Mucosa of rectum (tissue), 2 donors: ENCODE data around the gene LINC00305.

ENCODE experiments used
- H3K27ac ChIP-seq, 2 donors: one replicate each; pipeline ENCODE4 v1.7.0; 2013; ENCODE audit warnings: inconsistent platforms in 2 of 2, low read depth in 2 of 2, low read length in 2 of 2
- H3K27me3 ChIP-seq, 2 donors: one replicate each; pipeline ENCODE4 v1.7.0; 2013; ENCODE audit warnings: low read length in 2 of 2; ENCODE audit not compliant: control insufficient read depth in 2 of 2, insufficient read depth in 2 of 2
- H3K36me3 ChIP-seq, 2 donors: one replicate each; pipeline ENCODE4 v1.7.0; 2013; ENCODE audit warnings: low read length in 2 of 2; ENCODE audit not compliant: control insufficient read depth in 2 of 2, insufficient read depth in 2 of 2
- H3K4me1 ChIP-seq, 2 donors: one replicate each; pipeline ENCODE4 v1.7.0; 2013; ENCODE audit warnings: low read length in 2 of 2, mild to moderate bottlenecking in 1 of 2; ENCODE audit not compliant: control insufficient read depth in 2 of 2, insufficient read depth in 2 of 2
- H3K4me3 ChIP-seq, 2 donors: one replicate each; pipeline ENCODE4 v1.7.0; 2013; ENCODE audit warnings: low read length in 2 of 2
- H3K9ac ChIP-seq, 2 donors: one replicate each; pipeline ENCODE4 v1.7.0; 2013; ENCODE audit warnings: low read length in 2 of 2, low read depth in 1 of 2, mild to moderate bottlenecking in 1 of 2
- H3K9me3 ChIP-seq, 2 donors: one replicate each; pipeline ENCODE4 v1.7.0; 2013; ENCODE audit warnings: low read length in 2 of 2; ENCODE audit not compliant: control insufficient read depth in 2 of 2
- donor health status: healthy.
- donor health status: Normal muscosa, but diverticular disease.

Gene LINC00305

GRCh38 chr18:64165906-64166305 lies 17.0 kb upstream of the LINC00305 start:
- H3K27ac ChIP-seq = no peak overlapping the region
- H3K4me3 ChIP-seq = no peak overlapping the region

DNA sequence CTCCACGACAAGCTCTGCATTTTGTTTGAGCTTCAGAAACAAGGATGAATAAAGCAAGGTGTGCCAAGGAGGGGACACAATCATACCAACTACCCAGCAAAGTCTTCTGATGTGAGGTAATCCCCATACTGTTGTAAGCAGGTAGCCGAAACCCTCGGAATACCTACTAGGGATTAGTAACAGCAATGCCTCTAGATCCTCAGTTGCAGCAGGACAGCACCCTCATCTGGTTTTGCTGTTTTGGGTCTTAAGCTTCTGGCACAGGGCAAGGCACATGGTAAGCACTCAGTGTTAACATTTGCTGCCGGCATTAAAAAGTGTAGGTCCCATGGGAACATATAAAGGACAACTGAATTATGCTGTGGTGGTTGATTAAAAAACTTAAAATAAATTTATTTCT lies 16.0 kb upstream of the LINC00305 start:
- H3K9me3 ChIP-seq = no peaks in the 10 kb centered on the region
- H3K27me3 ChIP-seq = no peaks in the 10 kb centered on the region
- no peaks in the 10 kb centered on the region for H3K4me1 ChIP-seq
- no peaks in the 10 kb centered on the region for H3K36me3 ChIP-seq
- H3K27ac ChIP-seq = no peak overlapping the region
- H3K9ac ChIP-seq = no peak overlapping the region
- H3K4me3 ChIP-seq = no peak overlapping the region

More at GRCh38 chr18:64165906-64166305, 17.0 kb upstream of the LINC00305 start:
- Histone ChIP-seq H3K27me3 (no peaks in the 10 kb centered on the region), H3K4me1 (no peaks in the 10 kb centered on the region), H3K36me3 (no peaks in the 10 kb centered on the region), H3K9me3 (no peaks in the 10 kb centered on the region), H3K9ac (no peak overlapping the region)

- Histone ChIP-seq H3K9me3 (no peaks in the 10 kb centered on the region), H3K27me3 (no peaks in the 10 kb centered on the region), H3K4me3 (no peak overlapping the region), H3K9ac (no peak overlapping the region), H3K27ac (no peak overlapping the region), H3K4me1 (no peaks in the 10 kb centered on the region), H3K36me3 (no peaks in the 10 kb centered on the region)
Measured at GRCh38 chr18:64149916-64150438, 1.1 kb upstream of the LINC00305 start.

DNA sequence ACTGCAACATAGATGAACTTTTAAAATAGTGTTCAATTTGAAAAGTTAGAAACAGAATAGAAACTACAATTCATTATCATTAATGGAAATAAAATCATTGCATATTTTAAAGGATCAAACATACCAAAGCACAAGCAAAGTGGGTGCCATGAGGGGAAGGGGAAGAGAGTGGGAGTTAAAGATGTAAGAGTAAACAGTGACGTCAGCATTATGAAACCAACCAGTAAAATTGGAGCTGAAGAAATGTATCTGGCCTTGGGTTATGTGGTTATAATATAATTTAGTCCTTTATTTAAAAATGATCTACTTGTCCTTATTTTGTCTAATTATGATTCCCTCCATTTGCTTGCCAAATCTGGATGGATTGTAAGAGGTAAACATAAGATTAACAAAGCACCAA lies 6.0 kb downstream of the LINC00305 start:
- H3K9me3 ChIP-seq = no peaks in the 10 kb centered on the region
- no peaks in the 10 kb centered on the region for H3K4me1 ChIP-seq
- no peaks in the 10 kb centered on the region for H3K27me3 ChIP-seq
- H3K9ac ChIP-seq = no peak overlapping the region
- no peaks in the 10 kb centered on the region for H3K36me3 ChIP-seq
- H3K4me3 ChIP-seq = no peak overlapping the region
- no peak overlapping the region for H3K27ac ChIP-seq

- H3K36me3 ChIP-seq = no peaks in the 10 kb centered on the region
- no peak overlapping the region for H3K4me3 ChIP-seq
- no peaks in the 10 kb centered on the region for H3K27me3 ChIP-seq
- no peaks in the 10 kb centered on the region for H3K4me1 ChIP-seq
- H3K9ac ChIP-seq = no peak overlapping the region
- no peaks in the 10 kb centered on the region for H3K9me3 ChIP-seq
- H3K27ac ChIP-seq = no peak overlapping the region
Measured at GRCh38 chr18:64137914-64138313, 11.0 kb downstream of the LINC00305 start.

GRCh38 chr18:64134044-64134747 lies 14.7 kb downstream of the LINC00305 start:
- Histone ChIP-seq H3K27ac (no peak overlapping the region), H3K9me3 (no peaks in the 10 kb centered on the region), H3K27me3 (no peaks in the 10 kb centered on the region), H3K9ac (no peak overlapping the region), H3K4me3 (no peak overlapping the region), H3K36me3 (no peaks in the 10 kb centered on the region), H3K4me1 (no peaks in the 10 kb centered on the region)

DNA sequence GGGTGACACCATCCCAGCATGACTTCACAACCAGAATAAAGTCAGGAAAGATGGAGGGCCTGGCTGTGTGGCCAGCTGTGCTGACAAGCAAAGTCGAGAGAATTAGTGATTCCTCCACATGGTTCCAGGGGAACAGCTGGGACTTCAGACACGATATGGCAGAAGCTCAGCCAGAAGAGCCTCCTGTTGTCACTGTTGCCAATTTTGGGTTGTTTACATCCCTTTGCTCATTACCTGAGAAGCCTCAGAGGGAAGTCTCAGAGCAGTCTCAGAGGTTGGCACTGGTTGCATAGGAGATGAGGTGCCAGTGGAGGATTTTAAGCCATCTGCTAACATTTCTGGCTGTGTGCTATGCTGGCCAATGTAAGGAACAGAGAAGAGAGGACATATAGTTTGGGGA lies 16.0 kb downstream of the LINC00305 start:
- H3K27ac ChIP-seq = no peak overlapping the region
- H3K27me3 ChIP-seq = no peaks in the 10 kb centered on the region
- H3K36me3 ChIP-seq = no peaks in the 10 kb centered on the region
- H3K4me1 ChIP-seq = no peaks in the 10 kb centered on the region
- no peak overlapping the region for H3K9ac ChIP-seq
- no peak overlapping the region for H3K4me3 ChIP-seq
- H3K9me3 ChIP-seq = no peaks in the 10 kb centered on the region

- no peaks in the 10 kb centered on the region for H3K27me3 ChIP-seq
- no peaks in the 10 kb centered on the region for H3K36me3 ChIP-seq
- H3K27ac ChIP-seq = no peak overlapping the region
- H3K9ac ChIP-seq = no peak overlapping the region
- no peak overlapping the region for H3K4me3 ChIP-seq
- no peaks in the 10 kb centered on the region for H3K4me1 ChIP-seq
- no peaks in the 10 kb centered on the region for H3K9me3 ChIP-seq
Measured at GRCh38 chr18:64131314-64131713, 17.6 kb downstream of the LINC00305 start.

GRCh38 chr18:64127172-64127571 lies 21.7 kb downstream of the LINC00305 start:
- Histone ChIP-seq H3K36me3 (no peaks in the 10 kb centered on the region), H3K27ac (no peak overlapping the region), H3K9me3 (no peaks in the 10 kb centered on the region), H3K9ac (no peak overlapping the region), H3K4me3 (no peak overlapping the region), H3K4me1 (no peaks in the 10 kb centered on the region), H3K27me3 (no peaks in the 10 kb centered on the region)

DNA sequence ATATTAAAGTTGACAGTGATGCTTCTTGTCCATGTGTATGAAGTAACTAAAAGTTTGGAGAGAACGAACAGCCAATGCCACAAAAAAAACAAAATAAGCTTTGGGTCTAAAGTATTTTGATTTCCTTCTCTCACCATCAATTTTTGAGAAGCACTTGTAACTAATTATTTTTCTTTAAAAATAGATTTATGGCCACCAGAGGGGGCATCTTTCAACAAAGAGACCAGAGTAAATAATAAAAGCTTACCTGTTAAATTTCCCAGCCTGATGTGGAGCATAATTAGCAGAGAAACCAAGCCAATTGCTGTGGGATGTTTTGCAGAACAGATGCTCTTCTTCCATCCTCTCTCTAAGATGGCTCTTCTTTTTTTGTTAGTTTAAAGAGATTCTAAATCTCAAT lies 29.0 kb downstream of the LINC00305 start:
- H3K36me3 ChIP-seq = no peaks in the 10 kb centered on the region
- no peaks in the 10 kb centered on the region for H3K4me1 ChIP-seq
- no peaks in the 10 kb centered on the region for H3K9me3 ChIP-seq
- H3K4me3 ChIP-seq = no peak overlapping the region
- no peaks in the 10 kb centered on the region for H3K27me3 ChIP-seq
- H3K27ac ChIP-seq = no peak overlapping the region
- no peak overlapping the region for H3K9ac ChIP-seq
